AG09309 (cell line): ENCODE results near the gene NFIB.

Source experiments
- DNase-seq: peaks from one replicate; pipeline ENCODE4 v3.0.0-alpha.2; 2010; ENCODE audit warnings: low read depth
- H3K4me3 ChIP-seq: 2 replicates; pipeline ENCODE4 v1.5.1; 2011; ENCODE audit warnings: mild to moderate bottlenecking, low read depth, low read length, moderate library complexity; ENCODE audit not compliant: control insufficient read depth
- CTCF ChIP-seq: IDR thresholded peaks from 2 replicates; pipeline ENCODE4 v1.5.1; 2011; ENCODE audit warnings: mild to moderate bottlenecking, low read depth, low read length, inconsistent platforms; ENCODE audit not compliant: insufficient read depth, control insufficient read depth; ENCODE audit errors: missing control alignments

Gene NFIB

GRCh38 chr9:14345354-14346230, 31.7 kb upstream of the NFIB start:
- no peak for TF ChIP-seq CTCF
- H3K4me3 ChIP-seq = no peak overlapping the region
- no peak for DNase-seq

GRCh38 chr9:14344941-14345353, 31.0 kb upstream of the NFIB start:
- no peak for DNase-seq
- H3K4me3 ChIP-seq = no peak overlapping the region
- no peak for TF ChIP-seq CTCF

- H3K4me3 ChIP-seq = no peak overlapping the region
Observed at GRCh38 chr9:14344053-14344524, 30.1 kb upstream of the NFIB start.

GRCh38 chr9:14343261-14344031, 29.5 kb upstream of the NFIB start:
- no peak for DNase-seq
- H3K4me3 ChIP-seq = no peak overlapping the region

More at GRCh38 chr9:14344053-14344524, 30.1 kb upstream of the NFIB start:
- no peak for DNase-seq
- no peak for TF ChIP-seq CTCF

GRCh38 chr9:14342736-14343135, 28.8 kb upstream of the NFIB start:
- no peak for DNase-seq
- no peak overlapping the region for H3K4me3 ChIP-seq
- TF ChIP-seq CTCF = no peak

More at GRCh38 chr9:14343261-14344031, 29.5 kb upstream of the NFIB start:
- TF ChIP-seq CTCF = no peak

- TF ChIP-seq CTCF = no peak
- no peak for DNase-seq
- H3K4me3 ChIP-seq = no peak overlapping the region
Observed at GRCh38 chr9:14341437-14342122, 27.6 kb upstream of the NFIB start.
